NB4 (cell line): ENCODE measurements around the gene ASCC3.

Source experiments
- CTCF ChIP-seq: IDR thresholded peaks from one replicate; pipeline ENCODE4 v1.5.1; 2012; ENCODE audit warnings: low read depth, low read length
- MYC ChIP-seq: IDR thresholded peaks from 2 replicates; pipeline ENCODE4 v1.6.1; 2011; ENCODE audit warnings: low read depth, low read length

GRCh38 chr6:100627911-100628758 lies 253.0 kb downstream of the ASCC3 start:
- TF ChIP-seq CTCF (no peak), MYC (no peak)
